ENCODE data around the gene NPPC.

- TF ChIP-seq, protein P1, sequence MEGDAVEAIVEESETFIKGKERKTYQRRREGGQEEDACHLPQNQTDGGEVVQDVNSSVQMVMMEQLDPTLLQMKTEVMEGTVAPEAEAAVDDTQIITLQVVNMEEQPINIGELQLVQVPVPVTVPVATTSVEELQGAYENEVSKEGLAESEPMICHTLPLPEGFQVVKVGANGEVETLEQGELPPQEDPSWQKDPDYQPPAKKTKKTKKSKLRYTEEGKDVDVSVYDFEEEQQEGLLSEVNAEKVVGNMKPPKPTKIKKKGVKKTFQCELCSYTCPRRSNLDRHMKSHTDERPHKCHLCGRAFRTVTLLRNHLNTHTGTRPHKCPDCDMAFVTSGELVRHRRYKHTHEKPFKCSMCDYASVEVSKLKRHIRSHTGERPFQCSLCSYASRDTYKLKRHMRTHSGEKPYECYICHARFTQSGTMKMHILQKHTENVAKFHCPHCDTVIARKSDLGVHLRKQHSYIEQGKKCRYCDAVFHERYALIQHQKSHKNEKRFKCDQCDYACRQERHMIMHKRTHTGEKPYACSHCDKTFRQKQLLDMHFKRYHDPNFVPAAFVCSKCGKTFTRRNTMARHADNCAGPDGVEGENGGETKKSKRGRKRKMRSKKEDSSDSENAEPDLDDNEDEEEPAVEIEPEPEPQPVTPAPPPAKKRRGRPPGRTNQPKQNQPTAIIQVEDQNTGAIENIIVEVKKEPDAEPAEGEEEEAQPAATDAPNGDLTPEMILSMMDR (IDR thresholded peaks at IDR 0.05) = no peak
- TF ChIP-seq POLR2A (IDR thresholded peaks at IDR 0.05) = no peak
Measured at GRCh38 chr2:231935815-231936214, 9.6 kb upstream of the NPPC start.

All from lower leg skin (tissue), 3 donors.